AG09309 (cell line): ENCODE results near the gene PRICKLE1.

Experiments used
- DNase-seq: peaks from one replicate; pipeline ENCODE4 v3.0.0-alpha.2; 2010; ENCODE audit warnings: low read depth
- H3K4me3 ChIP-seq: 2 replicates; pipeline ENCODE4 v1.5.1; 2011; ENCODE audit warnings: mild to moderate bottlenecking, low read depth, low read length, moderate library complexity; ENCODE audit not compliant: control insufficient read depth
- CTCF ChIP-seq: IDR thresholded peaks from 2 replicates; pipeline ENCODE4 v1.5.1; 2011; ENCODE audit warnings: mild to moderate bottlenecking, low read depth, low read length, inconsistent platforms; ENCODE audit not compliant: insufficient read depth, control insufficient read depth; ENCODE audit errors: missing control alignments

PRICKLE1 gene

GRCh38 chr12:42428850-42429249 lies 160.7 kb downstream of the PRICKLE1 start:
- H3K4me3 ChIP-seq, result no peak overlapping the region
- no peak for TF ChIP-seq CTCF
- no peak for DNase-seq

DNA sequence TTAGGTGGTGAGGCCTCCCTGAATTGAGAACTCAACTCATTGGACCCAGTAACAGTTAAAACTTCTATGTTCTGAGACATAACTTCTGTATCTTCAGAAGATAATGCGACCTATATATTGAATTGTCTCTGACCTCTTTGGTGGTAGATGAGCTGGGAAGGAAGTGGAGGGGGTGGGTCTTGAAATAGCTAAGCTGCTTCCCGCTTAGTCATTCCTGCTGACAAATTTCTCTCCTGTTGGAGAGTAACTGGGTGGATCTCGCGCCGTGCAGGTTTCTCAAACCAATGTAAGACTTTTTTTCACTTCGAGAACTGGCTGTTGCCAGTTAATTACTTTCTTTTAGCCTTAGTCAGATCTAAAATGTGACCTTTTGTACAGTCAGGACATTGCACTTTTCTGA lies 162.8 kb downstream of the PRICKLE1 start:
- H3K4me3 ChIP-seq, result no peak overlapping the region
- no peak for DNase-seq
- TF ChIP-seq CTCF, result no peak

GRCh38 chr12:42422785-42423184 lies 166.8 kb downstream of the PRICKLE1 start:
- no peak for TF ChIP-seq CTCF
- no peak overlapping the region for H3K4me3 ChIP-seq
- DNase-seq, result no peak

DNA sequence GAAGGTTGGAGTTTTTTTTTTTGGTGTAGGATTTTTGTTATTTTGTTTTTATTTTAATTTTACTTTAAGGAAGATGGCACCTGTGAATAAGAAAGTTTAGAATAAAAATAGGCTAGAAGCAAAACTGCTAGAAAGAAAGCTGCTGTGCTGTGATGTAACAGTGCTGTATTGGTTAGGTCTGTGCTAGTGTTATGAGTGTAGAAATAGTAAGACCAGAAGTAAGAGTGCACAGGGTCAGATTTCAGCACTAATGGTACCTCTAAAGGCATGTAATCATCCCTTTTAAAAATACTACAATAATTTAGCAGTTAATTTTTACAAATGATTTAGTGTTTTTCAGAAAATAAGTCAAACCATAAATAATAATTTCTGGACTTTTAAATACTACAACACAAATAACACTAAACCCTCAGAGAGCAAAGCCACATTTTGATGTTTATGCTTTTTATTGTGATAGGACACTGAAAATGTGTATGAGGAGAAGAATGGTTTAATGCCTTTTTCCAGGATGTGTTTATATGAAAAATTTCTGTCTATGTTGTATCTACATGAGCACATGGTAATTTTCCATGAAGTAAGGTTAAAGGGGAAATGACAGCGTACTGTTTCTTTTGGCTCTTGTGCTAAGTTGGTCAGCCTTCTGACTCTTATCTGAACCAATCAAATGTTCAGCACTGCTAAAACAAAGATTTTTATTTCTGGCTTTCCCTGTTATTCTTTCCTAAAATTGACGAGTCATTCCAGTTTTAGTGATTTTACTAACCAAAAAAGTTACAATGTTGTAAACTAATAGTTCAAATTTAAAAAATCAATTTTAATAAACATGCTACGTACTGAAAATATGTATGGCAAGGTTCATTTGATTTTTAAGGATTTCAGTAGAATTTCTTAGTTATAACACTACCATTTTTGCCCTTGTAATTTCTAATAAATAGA lies 167.4 kb downstream of the PRICKLE1 start:
- peak; percentile 23 for DNase-seq
- H3K4me3 ChIP-seq, result no peak overlapping the region
- no peak for TF ChIP-seq CTCF

DNA sequence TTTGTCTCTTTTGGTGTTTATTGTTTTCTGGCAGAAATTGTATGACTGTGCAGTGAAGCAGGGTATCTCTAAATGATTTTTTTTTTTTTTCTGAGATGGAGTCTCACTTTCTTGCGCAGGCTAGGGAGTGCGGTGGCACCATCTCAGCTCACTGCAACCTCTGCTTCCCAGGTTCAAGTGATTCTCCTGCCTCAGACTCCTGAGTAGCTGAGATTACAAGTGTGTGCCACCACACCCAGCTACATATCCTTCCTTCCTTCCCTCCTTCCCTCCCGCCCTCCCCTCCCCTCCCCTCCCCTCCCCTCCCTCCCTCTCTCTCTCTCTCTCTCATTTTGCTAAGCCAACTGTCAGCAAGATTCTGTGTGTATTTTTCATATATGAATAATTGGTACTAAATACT lies 169.2 kb downstream of the PRICKLE1 start:
- DNase-seq, result no peak
- no peak overlapping the region for H3K4me3 ChIP-seq
- TF ChIP-seq CTCF, result no peak

GRCh38 chr12:42410340-42410739 lies 179.2 kb downstream of the PRICKLE1 start:
- DNase-seq, result no peak
- TF ChIP-seq CTCF, result no peak

DNA sequence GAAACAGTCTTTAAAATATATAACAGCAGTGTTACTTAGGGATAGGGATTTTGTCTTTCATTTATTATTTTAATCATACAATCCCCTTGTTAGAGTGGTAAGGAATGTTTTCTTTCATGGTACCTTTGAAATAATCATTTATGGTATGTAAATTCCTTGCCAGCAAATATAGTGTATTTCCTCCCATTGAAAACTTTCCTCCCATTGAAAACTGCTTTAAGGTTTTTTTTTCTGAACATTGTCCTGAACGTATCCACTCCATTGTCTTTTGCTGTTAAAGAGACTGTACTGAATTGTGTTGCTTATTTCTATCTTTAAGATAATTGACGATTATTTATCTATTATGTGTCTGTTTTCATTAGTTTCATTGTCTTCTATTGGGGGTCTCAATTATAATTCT lies 180.1 kb downstream of the PRICKLE1 start:
- DNase-seq, result no peak
- no peak for TF ChIP-seq CTCF
- no peak overlapping the region for H3K4me3 ChIP-seq

More at GRCh38 chr12:42410340-42410739, 179.2 kb downstream of the PRICKLE1 start:
- H3K4me3 ChIP-seq, result no peak overlapping the region
